Colonic mucosa (tissue), 4 donors: ENCODE measurements around the gene NFASC. TPM values are rescaled to one million over a fixed set of nuclear protein-coding genes. Genes with fewer than 3 reads are reported as not detected.

Experiments
- DNase-seq: peaks from one replicate; pipeline ENCODE4 v3.0.0-alpha.2; 2020
- H3K27ac ChIP-seq: fragments of 200-600 bp; one replicate; pipeline ENCODE4 v1.8.0; 2021
- H3K27me3 ChIP-seq: fragments of 200-600 bp; one replicate; pipeline ENCODE4 v1.8.0; 2021
- H3K36me3 ChIP-seq: fragments of 200-600 bp; one replicate; pipeline ENCODE4 v1.8.0; 2021
- H3K4me1 ChIP-seq: fragments of 200-600 bp; one replicate; pipeline ENCODE4 v1.8.0; 2021; ENCODE audit warnings: mild to moderate bottlenecking
- H3K4me3 ChIP-seq: fragments of 200-600 bp; one replicate; pipeline ENCODE4 v1.8.0; 2021
- H3K9ac ChIP-seq, 2 donors: one replicate each; pipeline ENCODE4 v1.7.0; 2013; ENCODE audit warnings: control low read depth in 2 of 2, low read depth in 2 of 2, low read length in 2 of 2
- H3K9me3 ChIP-seq: fragments of 200-600 bp; one replicate; pipeline ENCODE4 v1.8.0; 2021
- intact Hi-C: fragments of 100-400 bp; cut with DNase I; formaldehyde crosslinking; loops from one replicate; pipeline ENCODE4 v1.14.1; 2022
- total RNA-seq, 2 donors: library from RNA; stranded (reverse); fragmentation: NEBNext Ultra II Directional in 1 of 2; extraction: Animal tissue kit (Norgen Biotek cat#: 25700) in 1 of 2; gene quantifications; one replicate each; pipeline ENCODE4 v1.2.1, GENCODE V29; 2021
- TF ChIP-seq, protein P1 (sequence below): fragments of 200-600 bp; IDR thresholded peaks from one replicate; pipeline ENCODE4 v1.8.0; 2022; ENCODE audit warnings: antibody characterized with exemption, mild to moderate bottlenecking
- donor health status: healthy.
- donor health status: DM: no; HTN: no; CAD: no.
- donor health status: DM: no; HTN: no; CAD: no.

NFASC gene
- total RNA-seq, 2 donors from 2014 or later = 12.1 to 13.9 TPM

DNA sequence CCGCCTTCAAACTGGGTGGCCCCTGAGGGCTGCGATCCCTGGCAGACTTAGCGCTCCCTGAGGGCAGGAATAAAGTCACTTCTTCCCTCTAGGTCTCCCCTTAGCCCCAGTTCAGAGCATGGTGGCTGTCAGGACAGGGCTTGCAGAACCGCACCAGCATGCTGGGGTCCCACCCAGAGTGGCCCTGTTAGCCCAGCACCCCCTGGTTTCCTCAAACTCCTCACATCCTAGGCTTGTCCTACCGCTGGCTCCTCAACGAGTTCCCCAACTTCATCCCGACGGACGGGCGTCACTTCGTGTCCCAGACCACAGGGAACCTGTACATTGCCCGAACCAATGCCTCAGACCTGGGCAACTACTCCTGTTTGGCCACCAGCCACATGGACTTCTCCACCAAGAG is 188.2 kb downstream of the NFASC start:
- no peak overlapping the region for H3K4me3 ChIP-seq
- intact Hi-C loops = no loop called here
- no peaks in the 10 kb centered on the region for H3K36me3 ChIP-seq
- no peaks in the 10 kb centered on the region for H3K4me1 ChIP-seq
- H3K9ac ChIP-seq = no peak overlapping the region
- H3K9me3 ChIP-seq = no peaks in the 10 kb centered on the region
- DNase-seq = no peak
- no peak overlapping the region for H3K27ac ChIP-seq
- TF ChIP-seq, protein P1, sequence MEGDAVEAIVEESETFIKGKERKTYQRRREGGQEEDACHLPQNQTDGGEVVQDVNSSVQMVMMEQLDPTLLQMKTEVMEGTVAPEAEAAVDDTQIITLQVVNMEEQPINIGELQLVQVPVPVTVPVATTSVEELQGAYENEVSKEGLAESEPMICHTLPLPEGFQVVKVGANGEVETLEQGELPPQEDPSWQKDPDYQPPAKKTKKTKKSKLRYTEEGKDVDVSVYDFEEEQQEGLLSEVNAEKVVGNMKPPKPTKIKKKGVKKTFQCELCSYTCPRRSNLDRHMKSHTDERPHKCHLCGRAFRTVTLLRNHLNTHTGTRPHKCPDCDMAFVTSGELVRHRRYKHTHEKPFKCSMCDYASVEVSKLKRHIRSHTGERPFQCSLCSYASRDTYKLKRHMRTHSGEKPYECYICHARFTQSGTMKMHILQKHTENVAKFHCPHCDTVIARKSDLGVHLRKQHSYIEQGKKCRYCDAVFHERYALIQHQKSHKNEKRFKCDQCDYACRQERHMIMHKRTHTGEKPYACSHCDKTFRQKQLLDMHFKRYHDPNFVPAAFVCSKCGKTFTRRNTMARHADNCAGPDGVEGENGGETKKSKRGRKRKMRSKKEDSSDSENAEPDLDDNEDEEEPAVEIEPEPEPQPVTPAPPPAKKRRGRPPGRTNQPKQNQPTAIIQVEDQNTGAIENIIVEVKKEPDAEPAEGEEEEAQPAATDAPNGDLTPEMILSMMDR = no peak
- no peaks in the 10 kb centered on the region for H3K27me3 ChIP-seq

DNA sequence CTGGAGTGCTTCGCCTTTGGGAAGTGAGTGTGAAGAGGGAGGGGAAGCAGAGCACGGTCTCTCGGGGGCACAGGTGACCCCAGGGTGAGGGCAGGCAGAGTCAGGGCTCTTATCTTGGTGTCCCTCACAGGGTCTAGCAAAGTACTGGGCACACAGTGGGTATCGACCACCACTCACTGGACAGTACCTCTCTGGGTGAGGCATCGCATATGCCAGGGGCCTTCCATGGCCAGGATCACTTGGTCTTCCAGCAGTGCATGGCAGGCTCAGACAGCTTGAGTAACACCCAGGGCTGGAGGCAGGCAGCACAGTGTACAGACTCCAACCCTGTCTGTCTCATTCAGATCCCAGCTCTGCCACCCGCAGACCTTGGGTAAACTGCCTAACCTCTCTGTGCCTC is 189.0 kb downstream of the NFASC start:
- no peak overlapping the region for H3K9ac ChIP-seq
- TF ChIP-seq, protein P1 = no peak
- H3K27ac ChIP-seq = no peak overlapping the region
- H3K27me3 ChIP-seq = no peaks in the 10 kb centered on the region
- intact Hi-C loops = loop anchor here (5.0 kb wide), 1 partner anchor 72 kb away; no protein-coding TSS in a partner anchor
- no peaks in the 10 kb centered on the region for H3K36me3 ChIP-seq
- H3K4me3 ChIP-seq = no peak overlapping the region
- no peak for DNase-seq
- H3K4me1 ChIP-seq = no peaks in the 10 kb centered on the region
- no peaks in the 10 kb centered on the region for H3K9me3 ChIP-seq

DNA sequence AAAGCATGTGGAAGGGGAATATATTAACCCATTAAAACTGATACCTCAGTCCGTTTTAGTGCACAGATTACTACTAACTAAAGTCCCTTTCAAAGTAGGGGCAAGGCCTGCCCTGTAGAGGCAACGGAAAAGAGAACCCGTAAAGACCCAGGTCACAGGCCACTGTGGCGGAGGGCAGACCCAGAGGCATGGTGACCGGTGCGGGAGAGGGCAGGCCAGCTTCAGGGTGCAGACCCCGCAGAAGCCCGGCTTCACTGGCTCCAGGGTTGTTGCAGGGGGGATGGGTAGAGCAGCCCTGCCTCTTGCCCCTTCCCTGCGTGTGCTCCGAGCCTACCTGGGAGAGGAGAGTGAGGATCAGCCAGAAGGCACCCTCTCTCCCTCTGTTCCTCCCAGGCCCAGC is 190.1 kb downstream of the NFASC start:
- Histone ChIP-seq H3K27ac (no peak overlapping the region), H3K4me1 (no peaks in the 10 kb centered on the region), H3K9me3 (no peaks in the 10 kb centered on the region), H3K4me3 (no peak overlapping the region), H3K36me3 (no peaks in the 10 kb centered on the region), H3K27me3 (no peaks in the 10 kb centered on the region), H3K9ac (no peak overlapping the region)
- intact Hi-C loops = loop anchor here (5.0 kb wide), 1 partner anchor 73 kb away; no protein-coding TSS in a partner anchor
- DNase-seq = no peak
- TF ChIP-seq, protein P1 = no peak

DNA sequence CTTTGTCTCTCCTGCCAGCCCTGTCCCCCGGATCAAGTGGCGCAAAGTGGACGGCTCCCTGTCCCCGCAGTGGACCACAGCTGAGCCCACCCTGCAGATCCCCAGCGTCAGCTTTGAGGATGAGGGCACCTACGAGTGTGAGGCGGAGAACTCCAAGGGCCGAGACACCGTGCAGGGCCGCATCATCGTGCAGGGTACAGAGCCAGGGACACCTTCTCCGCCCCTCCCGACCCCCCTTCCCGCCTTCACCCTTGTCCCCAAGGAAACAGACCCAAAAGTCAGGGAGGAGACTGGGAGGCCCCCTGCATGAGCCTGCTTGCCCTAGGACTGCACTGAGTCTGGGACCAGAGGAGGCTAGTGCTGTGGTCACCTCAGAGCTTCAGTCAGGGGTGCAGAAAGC is 190.6 kb downstream of the NFASC start:
- Histone ChIP-seq H3K27ac (no peak overlapping the region), H3K36me3 (no peaks in the 10 kb centered on the region), H3K9me3 (no peaks in the 10 kb centered on the region), H3K27me3 (no peaks in the 10 kb centered on the region), H3K9ac (no peak overlapping the region), H3K4me1 (no peaks in the 10 kb centered on the region), H3K4me3 (no peak overlapping the region)
- intact Hi-C loops = loop anchor here (5.0 kb wide), 1 partner anchor 74 kb away; no protein-coding TSS in a partner anchor
- DNase-seq = no peak
- TF ChIP-seq, protein P1 = no peak

DNA sequence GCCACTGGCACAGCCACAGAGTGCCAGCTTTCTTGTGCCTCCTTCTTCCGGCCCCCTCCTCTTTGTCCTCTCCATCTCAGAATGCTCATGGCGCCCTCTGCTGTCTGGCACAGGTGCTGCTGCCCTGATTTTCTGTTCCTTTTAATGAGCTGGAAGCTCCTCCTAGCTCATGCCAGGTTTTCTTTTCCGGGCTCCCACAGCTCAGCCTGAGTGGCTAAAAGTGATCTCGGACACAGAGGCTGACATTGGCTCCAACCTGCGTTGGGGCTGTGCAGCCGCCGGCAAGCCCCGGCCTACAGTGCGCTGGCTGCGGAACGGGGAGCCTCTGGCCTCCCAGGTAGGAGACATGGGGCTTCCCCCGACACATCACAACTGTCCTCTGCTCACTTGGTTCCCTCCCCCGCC is 191.0 kb downstream of the NFASC start:
- no peaks in the 10 kb centered on the region for H3K4me1 ChIP-seq
- TF ChIP-seq, protein P1 = peak; percentile 75

More for the DNA sequence above, 191.0 kb downstream of the NFASC start:
- Histone ChIP-seq H3K27me3 (no peaks in the 10 kb centered on the region), H3K4me3 (no peak overlapping the region), H3K36me3 (no peaks in the 10 kb centered on the region), H3K9ac (peak overlapping the region in 1 of 2 donors; percentile 43), H3K27ac (no peak overlapping the region), H3K9me3 (no peaks in the 10 kb centered on the region)
- peak; percentile 76 for DNase-seq
- intact Hi-C loops = loop anchor here (5.0 kb wide), 1 partner anchor 74 kb away; no protein-coding TSS in a partner anchor
